GM21717 (cell line): ENCODE results near the gene MPZ.
"Not testable (repeated sequence)": the region's sequence is repeated elsewhere in the genome, so short reads cannot be mapped to it uniquely, and the experiment has no call there.

ENCODE experiments used
- ATAC-seq: cut with Tn5 transposase; IDR thresholded peaks from one replicate; pipeline ENCODE4 v1.9.1; 2021; ENCODE audit warnings: mild to moderate bottlenecking, moderate library complexity; ENCODE audit not compliant: unreplicated experiment

MPZ gene

DNA sequence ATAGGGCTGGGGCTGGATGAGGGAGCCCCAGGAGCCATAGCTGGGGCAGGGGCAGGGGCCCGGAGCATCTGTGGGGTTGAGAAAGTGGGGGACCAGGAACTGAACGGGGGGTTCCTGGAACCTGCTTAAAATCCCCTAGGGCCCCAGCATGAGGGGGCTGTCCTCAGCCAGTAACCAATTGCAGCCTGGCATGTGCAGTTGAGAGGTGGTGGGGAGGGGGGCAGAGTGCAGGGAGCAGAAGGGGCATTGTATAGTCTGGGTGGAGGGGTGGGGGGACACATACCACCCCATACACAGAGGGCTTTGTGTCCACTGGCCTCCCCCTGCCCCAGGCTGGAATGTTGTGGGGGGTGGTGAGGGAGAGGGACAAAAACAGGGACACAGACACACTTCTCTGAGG is at the start of gene MPZ:
Gene MPZ, minus strand, starts transcription at position 101 of the 400 bp plus-strand sequence. Its CDS starts 63 bp downstream, at position 38.
- ATAC-seq = no peak

DNA sequence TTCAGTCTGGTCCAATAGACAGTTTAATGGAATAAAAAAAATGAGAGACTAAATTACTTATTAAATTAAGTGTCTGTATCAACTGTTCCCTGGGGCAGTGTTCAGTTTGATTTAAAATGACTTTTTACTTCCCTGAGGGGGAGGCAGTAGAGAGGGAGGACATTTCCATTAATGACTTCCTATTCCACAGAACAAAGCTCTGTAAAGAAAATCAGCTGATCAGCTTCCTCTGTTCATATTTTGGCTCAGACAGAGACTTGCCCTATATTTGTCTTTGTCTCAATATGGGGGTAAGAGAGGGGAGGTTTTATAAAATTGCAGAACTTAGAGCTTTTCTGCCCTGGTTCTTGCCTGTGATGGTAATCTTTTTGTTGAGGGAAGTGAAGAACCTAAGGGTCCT is 49.5 kb upstream of the MPZ start:
- ATAC-seq = no peak

DNA sequence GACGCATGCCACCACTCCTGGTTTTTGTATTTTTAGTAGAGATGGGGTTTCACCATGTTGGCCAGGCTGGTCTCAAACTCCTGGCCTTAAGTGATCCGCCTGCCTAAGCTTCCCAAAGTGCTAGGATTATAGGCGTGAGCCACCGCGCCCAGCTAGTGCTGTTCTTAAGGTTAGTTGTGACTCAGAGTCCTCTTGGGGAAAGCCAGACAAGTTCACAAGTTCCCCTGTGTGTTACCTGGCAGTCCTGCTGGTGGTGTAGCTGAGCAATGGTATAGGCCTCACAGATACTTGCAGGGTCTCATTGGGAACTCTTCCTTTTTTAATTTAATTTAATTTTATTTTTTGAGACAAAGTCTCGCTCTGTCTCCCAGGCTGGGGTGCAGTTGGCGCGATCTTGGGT is 47.3 kb upstream of the MPZ start:
- no peak for ATAC-seq

DNA sequence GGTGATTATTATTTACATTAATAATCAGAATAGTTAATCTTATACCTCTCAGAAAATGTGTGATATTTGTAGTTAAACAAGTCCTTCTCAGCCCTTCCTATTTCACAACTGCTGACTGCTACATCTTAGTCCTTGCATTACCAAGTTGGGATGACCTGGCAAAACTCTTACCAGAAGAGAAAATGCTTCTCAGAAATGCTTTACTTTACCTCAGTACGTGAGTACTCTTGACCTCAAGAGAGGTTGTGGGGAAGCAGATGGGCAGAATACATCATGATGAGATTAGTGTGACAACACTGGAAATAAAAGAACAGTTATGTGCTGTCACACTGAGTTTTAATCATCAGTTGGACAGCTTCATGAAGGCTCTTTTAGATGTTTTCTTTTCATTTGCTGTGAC is 41.7 kb upstream of the MPZ start:
- no peak for ATAC-seq

DNA sequence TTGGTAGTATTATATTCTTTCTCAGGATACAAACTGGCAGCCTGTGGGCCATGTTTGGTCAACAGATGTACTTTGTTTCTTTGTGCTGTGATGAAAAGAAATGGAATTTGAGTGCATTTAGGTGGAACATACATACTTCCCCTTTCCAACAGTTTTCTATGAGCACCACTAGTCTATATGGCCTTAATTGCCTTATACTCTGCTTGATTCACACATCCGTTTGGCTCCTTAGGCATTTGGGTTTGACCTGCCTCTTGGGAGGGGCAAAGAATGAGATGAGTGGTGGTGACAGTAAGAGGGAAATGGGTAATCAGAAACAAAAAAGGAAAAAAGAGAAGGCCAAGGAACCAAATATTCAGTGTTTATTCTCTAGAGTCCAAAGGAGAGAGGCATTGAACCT is 40.9 kb upstream of the MPZ start:
- no peak for ATAC-seq

DNA sequence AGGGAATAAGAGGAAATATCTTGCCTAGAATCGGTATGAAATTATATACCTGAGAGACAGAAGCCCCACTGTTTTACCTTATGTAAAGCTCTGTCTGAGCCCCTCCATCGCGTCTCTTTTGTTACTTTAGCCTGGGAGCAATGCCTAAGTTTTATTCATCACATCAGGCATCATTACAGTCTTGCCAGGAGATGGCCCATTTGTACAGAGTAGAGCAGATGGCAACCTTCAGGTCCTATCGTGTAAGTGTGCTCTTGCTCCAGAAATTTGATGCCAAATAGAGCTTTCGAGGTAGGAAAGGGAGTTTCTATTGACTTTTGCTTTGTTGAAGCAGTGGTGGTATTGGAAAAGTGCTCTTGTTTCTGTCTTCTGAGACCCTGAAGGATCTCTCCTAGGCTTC is 33.1 kb upstream of the MPZ start:
- ATAC-seq = no peak

DNA sequence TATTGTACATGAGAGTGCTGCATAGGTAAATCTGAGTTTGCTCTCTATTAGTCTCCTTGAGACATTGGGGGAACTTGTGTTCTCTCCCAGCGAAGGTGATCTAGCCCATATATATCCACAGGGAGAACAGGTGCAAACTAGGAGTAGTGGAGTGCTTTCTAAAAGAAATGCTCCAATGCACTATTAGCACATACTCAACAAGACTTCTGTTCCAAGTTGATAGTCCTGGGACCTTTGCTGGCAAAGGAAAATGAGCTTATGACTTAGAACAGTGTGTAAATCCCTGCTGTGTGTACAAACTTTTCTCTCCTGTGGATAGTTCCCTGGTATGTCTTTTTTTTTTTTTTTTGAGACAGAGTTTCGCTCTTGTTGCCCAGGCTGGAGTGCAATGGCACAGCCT is 32.4 kb upstream of the MPZ start:
- ATAC-seq = no peak

DNA sequence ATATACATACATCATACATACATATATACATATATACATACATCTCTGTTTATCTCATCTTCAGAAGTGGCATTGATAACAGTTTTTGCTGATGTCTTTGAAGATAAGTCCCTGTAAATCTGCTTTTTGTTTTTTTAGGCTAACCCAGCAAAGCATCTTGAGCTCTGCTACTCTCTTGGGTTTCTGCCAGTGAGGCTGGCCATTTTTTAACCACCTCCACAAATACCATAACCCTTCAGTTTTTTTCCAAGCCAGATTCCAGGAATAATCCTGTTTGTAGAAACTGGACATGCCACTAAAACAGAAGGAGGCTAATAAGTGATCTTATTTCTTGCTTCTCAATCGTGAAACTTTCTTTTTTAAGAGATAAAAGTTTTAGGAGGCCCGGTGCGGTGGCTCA is 26.0 kb upstream of the MPZ start:
- ATAC-seq = no peak

DNA sequence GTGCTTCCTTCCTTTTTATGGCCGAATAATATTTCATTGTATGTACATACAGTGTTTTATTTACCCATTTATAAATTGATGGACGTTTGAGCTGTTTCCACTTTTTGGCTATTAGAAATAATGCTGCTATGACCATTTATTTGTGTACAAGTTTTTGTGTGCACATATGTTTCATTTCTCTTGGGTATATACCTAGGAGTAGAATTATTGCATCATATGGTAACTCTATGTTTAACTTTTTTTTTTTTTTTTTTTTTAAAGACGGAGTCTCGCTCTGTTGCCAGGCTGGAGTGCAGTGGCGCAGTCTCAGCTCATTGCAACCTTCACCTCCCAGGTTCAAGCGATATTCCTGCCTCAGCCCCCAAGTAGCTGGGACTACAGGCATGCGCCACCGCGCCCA is 23.4 kb upstream of the MPZ start:
- ATAC-seq = no peak

DNA sequence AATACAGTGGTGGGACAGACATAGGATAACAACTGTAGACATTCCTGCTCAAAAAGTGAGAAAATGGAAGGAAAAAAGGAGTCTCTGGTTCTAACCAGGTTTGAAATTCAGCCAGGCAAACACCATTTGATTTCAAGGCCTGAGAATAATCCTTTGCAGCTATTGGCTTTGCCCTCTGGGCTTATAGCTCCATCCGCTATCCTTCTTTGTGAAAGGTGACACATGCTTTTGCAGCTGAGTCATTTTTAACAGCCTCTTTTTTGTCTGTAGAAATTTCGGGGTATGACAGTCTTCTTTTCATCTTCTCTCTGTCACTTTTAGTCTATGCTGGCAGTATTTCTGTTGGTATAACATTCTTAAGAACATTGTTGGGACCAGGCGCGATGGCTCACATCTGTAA is 20.6 kb upstream of the MPZ start:
- ATAC-seq = no peak

DNA sequence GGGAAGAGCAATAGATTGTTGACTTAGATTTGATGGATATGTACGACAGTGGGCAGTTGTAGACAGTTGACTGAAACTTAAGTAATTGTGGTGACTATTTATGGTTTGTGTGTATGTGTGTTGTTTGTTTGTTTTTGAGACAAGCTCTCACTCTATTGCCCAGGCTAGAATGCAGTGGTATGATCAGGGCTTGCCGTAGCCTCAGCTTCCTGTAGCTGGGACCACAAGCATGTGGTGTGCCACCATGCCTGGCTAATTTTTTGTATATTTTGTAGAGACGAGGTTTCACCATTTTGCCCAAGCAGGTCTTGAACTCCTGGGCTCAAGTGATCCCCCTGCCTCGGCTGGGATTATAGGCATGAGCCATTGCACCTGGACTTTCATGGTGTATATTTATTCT is 14.3 kb upstream of the MPZ start:
- no peak for ATAC-seq

DNA sequence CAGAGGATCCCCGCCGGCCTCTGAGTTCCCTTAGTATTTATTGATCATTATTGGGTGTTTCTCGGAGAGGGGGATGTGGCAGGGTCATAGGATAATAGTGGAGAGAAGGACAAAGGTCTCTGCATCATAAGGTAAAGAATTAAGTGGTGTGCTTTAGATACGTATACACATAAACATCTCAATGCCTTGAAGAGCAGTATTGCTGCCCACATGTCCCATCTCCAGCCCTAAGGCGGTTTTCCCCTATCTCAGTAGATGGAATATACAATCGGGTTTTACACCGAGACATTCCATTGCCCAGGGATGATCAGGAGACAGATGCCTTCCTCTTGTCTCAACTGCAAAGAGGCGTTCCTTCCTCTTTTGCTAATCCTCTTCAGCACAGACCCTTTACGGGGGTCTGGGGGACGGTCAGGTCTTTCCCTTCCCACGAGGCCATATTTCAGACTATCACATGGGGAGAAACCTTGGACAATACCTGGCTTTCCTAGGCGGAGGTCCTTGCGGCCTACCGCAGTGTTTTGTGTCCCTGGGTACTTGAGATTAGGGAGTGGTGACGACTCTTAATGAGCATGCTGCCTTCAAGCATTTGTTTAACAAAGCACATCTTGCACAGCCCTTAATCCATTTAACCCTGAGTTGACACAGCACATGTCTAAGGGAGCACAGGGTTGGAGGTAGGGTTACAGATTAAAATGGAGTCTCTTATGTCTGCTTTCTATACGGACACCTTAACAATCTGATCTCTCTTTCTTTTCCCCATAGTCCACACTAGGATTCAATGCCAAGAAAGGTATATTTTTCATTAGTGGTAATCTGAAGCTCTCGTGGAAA is 6.3 kb upstream of the MPZ start:
- not testable (repeated sequence) for ATAC-seq

DNA sequence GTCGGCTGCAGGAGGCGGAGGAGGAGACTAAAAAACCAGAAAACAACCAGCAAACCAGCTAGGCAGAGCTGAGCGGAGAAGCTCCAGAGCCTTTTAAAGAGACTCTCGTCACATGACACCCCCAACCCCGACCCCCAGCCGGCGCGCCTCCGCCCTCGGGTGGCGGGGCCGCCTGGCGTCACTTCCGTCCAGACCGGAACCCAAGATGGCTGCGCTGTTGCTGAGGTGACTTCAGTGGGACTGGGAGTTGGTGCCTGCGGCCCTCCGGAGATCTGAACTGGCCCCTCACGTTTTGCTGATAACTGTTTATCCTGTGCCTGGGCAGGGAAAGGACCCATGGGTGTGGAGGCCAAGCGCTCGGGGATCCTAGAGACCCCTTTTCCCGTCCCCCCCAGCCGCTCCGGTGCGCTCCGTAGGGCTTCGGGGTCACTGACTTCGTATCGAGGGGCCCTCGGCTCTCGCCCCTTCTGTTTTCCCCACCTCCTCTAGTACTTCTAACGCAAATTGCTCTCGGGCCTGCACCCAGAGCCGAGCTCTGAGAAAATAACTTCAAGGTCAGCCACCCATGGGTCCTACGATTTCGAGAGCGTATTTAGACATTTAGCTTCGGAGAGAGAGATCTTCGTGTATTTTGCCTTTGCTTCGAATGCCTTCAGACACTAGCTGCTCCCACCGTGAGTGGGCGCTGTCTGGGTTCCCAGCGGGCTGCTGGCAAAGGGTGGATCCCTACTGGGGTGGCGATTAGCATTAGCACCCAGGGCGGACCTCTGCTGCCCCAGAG is 4.6 kb upstream of the MPZ start, which contains the start of gene SDHC:
Gene SDHC, plus strand, starts transcription at position 181 of the 781 bp plus-strand sequence. Its CDS starts 25 bp downstream, at position 206.
- ATAC-seq = peak; percentile 93

DNA sequence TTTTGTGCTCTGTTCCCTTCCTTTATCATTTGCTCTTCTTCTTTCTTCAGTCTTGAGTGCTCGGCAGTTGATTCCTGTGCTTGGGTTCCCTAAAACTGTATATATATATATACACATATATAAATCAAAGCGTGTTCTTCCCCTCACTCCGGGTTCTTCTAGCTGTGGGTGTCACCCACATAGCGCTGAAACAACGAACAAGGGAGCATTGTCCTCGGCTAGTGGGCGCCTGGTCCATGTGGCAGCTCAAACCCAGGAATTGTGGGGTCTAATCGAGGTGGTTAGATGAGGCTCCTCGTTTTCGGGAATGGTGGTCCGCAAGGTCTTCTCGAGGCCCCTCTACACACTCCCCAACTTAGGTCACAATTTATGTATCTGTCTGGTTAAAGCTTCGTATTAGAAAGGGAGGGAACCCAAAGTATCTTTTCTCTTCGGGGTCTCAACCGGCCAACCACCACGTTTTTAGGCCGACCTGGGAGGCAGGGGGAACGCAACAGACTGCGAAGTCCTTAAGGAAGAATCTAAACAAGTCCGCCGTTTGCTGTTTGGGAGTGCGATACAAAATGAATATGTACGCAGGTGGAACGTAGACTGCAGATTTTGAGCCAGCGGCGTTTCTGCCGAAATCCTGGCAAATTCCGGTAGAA is 3.9 kb upstream of the MPZ start:
- no peak for ATAC-seq

DNA sequence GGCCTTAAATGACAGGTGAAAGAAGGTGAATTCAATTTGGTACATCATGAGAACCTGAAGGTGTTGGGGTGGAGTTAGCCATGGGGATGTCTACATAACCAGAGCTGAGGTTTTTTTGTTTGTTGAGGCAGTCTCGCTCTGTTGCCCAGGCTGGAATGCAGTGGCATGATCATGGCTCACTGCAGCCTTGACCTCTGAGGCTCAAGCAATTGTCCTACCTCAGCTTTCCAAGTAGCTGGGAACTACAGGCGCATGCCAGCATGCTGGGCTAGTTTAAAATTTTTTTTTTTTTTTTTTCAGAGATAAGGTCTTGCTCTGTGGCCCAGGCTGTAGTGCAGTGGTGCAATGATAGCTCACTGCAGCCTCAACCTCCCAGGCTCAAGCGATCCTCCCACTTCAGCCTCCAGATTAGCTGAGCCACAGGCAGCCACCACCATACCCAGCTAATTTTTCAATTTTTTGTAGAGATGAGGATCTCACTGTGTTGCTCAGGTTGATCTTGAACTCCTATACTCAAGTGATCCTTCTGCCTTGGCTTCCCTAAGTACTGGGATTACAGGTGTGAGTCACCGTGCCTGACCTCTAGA is 1.9 kb upstream of the MPZ start:
- no peak for ATAC-seq

DNA sequence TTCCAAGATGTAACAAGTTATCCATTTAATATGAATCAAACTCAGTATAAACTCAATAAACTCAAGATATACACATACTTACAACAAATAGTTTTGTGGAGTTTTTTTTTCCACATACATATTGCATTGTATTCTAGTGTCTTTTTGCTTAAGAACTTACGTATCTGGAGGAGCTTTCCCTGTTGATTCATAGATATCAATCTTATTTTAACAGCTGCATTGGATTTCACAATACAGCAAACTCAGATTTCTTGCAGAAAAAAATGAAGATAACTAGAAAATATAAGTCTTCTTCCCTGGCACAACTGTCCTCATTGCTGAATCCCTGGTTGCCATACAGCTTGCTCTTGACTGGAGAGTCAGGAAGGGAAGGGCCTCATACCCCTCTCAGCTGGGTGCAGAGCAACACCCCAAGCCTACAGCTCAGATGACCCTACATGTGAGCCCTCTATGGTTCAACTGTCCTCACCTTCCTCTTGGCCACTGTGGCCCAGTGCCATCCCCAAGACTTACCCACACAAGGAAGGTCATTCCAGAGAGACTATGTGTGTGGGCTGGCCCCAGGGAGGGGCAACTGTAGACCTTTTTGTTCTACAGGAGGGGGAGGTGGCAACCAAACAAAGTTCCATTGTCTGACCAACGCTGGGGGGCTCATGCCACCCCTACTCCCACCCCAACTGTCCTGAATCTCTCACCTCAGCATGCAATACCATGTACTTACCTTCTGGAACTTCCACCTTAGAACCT is 1.7 kb downstream of the MPZ start:
- no peak for ATAC-seq

DNA sequence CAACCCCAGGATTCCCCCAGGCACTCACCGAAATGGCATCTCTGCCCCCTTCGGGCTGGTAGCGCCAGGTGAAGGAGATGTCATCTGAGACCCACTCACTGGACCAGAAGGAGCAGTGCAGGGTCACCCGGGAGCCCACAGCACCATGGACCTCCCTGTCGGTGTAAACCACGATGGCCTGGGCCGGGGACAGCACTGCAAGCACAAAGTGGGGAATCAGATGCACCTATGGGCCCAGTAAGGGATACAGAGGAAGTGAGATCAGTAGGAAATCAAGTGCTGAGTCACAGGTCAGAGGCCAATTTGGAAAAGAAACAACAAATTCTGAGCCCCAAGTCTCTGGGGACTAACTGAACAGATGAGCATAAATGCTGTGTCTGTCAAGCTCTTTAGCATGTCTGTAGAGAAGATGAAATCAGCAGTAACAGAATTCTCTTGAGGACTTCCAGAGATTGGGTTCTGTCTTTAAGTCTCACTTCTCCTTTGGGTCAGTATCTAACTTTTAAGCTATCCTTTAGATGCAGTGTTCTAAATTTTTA is 2.5 kb downstream of the MPZ start:
- no peak for ATAC-seq

DNA sequence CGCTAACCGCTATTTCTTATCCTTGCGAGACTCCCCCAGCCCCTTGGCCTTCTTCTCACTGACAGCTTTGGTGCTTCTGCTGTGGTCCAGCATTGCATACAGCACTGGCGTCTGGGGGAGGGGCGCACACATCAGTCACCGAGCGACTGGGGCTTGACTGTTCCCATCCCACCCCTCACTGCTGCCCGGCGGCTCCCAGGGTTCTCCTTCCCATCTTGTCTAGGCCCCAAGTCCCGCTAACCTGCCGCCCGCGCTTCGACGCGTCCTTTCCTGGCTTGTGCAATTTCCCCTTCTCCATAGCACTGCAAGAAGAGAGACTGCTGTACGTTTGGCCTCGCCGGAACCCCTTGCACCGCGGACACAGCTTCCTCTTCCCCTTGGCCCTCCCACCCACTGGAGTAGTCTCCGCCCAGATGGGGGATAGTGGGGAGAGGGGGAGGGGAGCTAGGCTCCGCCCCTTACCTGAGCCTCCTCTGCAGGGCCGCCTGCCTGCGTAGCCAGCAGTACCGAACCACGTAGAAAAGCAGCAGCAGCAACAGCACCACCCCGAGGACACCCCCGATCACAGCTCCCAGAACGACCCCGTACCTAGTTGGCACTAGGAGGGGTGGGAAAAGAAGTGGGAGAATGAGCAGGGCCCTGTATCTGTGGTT is 3.8 kb downstream of the MPZ start:
- ATAC-seq = peak; percentile 82

DNA sequence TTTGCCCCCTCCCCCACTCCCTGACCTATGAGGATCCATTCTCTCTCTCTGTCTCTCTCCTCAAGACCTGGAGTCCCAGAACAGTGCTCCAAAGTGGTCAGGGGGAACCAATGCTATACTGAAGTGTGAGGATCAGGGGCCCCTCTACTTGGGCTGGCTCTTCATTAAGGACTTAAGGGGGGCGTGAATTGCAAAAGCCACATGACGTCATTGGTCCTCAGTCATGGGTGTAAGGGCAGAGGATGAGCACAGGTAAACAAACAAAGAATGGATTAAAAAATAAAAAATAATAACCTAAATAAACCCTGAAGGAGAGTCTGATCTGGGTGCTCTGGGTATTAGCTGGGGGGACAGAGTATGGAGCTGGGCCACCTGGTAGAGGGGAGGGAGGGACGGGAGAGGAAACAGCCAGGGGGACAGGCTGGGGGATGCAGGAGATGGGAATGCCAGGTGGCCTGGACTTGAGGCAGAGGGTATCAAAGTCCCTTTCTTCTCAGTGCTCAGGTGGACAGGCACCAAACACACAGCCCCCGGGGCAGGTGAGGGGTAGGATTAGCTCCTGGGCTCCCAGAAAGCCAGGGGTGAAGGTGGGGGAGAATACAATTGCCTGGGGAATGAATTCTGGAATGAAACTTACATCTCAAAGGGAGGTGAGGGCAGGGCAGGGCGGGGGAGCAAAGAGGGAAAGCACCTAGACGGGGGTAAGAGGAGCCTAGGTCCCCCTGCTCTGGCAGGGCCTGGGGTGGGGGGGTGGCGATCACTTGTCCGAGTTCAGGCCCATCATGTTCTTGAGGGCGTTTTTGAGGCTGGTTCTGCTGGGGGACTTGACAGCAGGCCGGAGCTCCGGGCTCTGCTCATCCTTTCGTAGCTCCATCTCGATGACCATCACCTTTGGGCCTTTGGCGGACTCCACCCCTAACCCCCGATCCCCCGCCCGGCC is 4.6 kb downstream of the MPZ start:
- no peak for ATAC-seq
